ENCODE measurements around the gene SYDE1.
"Not testable (repeated sequence)": the region's sequence is repeated elsewhere in the genome, so short reads cannot be mapped to it uniquely, and the experiment has no call there.

SYDE1 gene, protein sequence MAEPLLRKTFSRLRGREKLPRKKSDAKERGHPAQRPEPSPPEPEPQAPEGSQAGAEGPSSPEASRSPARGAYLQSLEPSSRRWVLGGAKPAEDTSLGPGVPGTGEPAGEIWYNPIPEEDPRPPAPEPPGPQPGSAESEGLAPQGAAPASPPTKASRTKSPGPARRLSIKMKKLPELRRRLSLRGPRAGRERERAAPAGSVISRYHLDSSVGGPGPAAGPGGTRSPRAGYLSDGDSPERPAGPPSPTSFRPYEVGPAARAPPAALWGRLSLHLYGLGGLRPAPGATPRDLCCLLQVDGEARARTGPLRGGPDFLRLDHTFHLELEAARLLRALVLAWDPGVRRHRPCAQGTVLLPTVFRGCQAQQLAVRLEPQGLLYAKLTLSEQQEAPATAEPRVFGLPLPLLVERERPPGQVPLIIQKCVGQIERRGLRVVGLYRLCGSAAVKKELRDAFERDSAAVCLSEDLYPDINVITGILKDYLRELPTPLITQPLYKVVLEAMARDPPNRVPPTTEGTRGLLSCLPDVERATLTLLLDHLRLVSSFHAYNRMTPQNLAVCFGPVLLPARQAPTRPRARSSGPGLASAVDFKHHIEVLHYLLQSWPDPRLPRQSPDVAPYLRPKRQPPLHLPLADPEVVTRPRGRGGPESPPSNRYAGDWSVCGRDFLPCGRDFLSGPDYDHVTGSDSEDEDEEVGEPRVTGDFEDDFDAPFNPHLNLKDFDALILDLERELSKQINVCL

DNA sequence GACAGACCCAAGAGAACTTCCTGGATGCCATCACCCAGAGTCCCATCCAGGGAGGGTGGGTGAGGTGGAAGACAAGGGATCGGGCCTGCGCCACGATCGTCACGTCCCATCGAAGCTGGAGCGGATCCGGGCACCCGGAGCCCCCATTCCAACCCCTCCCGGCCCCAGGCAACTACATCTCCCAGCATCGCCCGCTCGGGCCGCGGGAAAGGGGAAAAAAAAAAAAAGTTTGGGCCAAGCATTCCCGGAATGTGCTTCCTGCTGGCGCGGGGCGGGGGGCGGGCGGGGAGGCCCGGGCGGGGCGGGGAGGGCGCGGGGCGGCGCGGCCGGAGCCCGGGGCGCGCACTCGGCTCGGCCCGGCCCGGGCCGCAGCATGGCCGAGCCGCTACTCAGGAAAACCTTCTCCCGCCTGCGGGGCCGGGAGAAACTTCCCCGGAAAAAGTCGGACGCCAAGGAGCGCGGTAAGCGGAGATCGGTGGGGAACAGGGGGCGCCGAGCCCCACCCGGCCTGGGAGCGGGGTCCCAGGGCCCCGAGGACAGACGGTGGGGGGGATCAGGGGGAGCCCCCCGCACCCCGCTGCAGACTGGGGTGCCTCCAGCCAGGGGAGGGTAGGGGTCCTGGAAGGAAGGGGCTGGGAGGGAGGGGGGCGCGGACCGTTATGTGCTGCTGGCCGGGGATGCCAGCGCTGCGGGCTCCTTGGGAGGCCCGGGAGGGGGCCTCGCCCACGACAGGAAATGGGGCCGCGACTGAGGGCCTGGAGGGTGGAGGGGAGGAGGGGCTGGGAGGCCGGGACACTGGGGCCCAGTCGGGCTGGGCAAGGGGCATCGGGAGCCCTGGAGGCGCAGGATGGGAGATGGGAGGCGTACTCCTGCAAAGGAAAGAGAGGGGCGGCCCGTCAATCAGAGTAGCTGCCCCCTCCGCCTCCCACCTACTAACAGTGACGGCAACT is at the start of gene SYDE1:
TSS of gene SYDE1 (plus strand) at position 341 of the 950 bp plus-strand sequence. CDS start at position 374, 33 bp downstream.
- peak within 1 kb of the TSS; percentile 81 for H3K4me3 ChIP-seq (ENCODE audit: low read depth, low read length)
- TF ChIP-seq, protein P1, sequence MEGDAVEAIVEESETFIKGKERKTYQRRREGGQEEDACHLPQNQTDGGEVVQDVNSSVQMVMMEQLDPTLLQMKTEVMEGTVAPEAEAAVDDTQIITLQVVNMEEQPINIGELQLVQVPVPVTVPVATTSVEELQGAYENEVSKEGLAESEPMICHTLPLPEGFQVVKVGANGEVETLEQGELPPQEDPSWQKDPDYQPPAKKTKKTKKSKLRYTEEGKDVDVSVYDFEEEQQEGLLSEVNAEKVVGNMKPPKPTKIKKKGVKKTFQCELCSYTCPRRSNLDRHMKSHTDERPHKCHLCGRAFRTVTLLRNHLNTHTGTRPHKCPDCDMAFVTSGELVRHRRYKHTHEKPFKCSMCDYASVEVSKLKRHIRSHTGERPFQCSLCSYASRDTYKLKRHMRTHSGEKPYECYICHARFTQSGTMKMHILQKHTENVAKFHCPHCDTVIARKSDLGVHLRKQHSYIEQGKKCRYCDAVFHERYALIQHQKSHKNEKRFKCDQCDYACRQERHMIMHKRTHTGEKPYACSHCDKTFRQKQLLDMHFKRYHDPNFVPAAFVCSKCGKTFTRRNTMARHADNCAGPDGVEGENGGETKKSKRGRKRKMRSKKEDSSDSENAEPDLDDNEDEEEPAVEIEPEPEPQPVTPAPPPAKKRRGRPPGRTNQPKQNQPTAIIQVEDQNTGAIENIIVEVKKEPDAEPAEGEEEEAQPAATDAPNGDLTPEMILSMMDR (IDR thresholded peaks at IDR 0.05; ENCODE audit: insufficient read depth, low read length, missing control alignments): no peak
- POLR2A ChIA-PET: interaction anchor here (0.6 to 1.8 kb wide), 5 partner anchors 8 to 273 kb away, joined by 3 to 5 read pairs (median 3); a partner anchor contains a TSS
- no peak for DNase-seq (ENCODE audit: low read depth, low spot score)
- CTCF ChIA-PET: interaction anchor here (1.0 to 8.3 kb wide), 7 partner anchors 9 to 551 kb away, joined by 3 to 73 read pairs (median 4); a partner anchor contains a TSS

DNA sequence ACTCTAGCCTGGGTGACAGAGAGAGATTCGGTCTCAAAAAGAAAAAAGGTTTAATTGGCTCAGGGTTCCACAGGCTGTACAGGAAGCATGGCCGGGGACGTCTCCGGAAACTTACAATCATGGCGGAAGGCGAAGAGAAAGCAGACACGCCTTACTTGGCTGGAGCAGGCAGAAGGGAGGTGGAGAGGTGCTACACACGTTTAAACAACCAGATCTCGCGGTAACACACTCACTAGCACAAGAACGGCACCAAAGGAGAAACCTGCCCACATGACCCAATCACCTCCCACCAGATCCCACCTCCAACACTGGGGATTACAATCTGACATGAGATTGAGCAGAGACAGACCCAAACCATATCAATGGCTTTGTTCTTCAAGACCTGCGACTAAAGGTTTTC is 45.2 kb upstream of the SYDE1 start:
- no peak overlapping the region for H3K4me3 ChIP-seq (ENCODE audit: low read depth, low read length)
- ChIA-PET POLR2A (no interaction called here), CTCF (no interaction called here)
- TF ChIP-seq, protein P1 (IDR thresholded peaks at IDR 0.05; ENCODE audit: insufficient read depth, low read length, missing control alignments): no peak
- no peak for DNase-seq (ENCODE audit: low read depth, low spot score)

DNA sequence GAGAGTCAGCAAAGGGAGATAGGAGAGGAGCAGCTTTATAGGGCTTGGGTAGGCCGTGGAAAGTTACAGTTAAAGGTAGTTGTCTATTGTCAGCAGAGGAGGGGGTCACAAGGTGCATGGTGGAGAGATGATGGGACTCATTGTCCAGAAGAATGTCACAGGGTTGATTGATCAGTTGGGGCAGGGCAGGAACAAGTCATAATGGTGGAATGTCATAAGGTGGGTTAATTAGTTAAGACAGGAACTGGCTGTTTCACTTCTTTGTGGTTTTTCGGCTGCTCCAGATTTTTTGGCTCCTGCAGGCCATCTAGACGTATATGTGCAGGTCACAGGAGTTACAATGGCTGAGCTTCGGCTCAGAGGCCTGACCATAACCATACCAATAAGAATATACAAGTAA is 36.8 kb upstream of the SYDE1 start:
- POLR2A ChIA-PET; DNase-seq (ENCODE audit: low read depth, low spot score); H3K4me3 ChIP-seq (ENCODE audit: low read depth, low read length); CTCF ChIA-PET: not testable (repeated sequence)

DNA sequence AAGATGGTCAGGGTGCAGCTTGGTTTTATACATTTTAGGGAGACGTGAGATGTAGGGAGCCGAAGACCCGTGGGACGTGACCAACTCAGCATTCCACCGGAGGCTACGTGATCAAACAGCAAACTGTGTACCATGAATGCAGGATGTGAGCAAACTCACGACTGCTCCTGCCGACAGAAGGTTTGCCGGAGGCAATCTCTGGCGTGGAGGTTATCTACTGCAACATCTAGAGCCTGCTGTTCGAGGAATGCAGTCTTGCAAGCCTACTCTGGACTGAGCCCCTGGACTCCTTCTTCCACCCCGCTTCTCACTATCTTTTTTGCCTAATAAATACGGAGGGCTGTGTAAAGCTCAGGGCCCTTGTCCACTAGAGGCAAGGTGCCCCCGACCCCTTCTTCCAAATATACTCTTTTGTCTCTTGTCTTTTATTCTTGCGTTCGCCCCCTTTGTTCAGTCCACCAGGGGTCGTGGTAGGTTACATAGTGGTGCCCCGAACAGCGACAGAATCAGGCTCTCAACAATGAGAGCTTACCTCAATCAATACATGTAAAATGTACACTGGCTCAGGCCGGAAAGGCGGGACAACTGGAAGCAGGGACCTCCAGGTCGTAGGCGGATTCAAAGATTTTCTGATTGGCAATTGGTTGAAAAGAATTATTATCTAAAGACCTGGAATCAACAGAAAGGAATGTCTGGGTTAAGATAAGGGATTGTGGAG is 34.1 kb upstream of the SYDE1 start:
- ChIA-PET CTCF (no interaction called here), POLR2A (no interaction called here)
- TF ChIP-seq, protein P1 (IDR thresholded peaks at IDR 0.05; ENCODE audit: insufficient read depth, low read length, missing control alignments): no peak
- H3K4me3 ChIP-seq (ENCODE audit: low read depth, low read length): no peak overlapping the region
- DNase-seq (ENCODE audit: low read depth, low spot score): no peak

DNA sequence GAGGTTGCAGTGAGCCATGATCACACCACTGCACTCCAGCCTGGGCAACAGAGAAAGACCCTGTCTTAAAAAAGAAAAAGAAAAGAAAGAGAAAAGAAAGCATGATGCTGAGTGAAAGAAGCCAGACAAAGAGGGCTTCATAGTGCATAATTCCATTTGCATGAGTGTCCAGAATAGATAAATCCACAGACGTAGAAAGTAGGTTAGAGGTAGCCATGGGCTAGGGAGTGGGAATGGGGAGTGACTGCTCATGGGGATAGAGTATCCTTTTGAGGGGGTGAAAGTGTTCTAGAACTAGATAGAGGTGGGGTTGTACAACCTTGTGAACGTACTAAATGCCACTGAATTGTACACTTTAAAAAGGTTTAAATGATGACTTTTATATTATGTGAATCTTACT is 32.8 kb upstream of the SYDE1 start:
- TF ChIP-seq, protein P1 (IDR thresholded peaks at IDR 0.05; ENCODE audit: insufficient read depth, low read length, missing control alignments): no peak
- H3K4me3 ChIP-seq (ENCODE audit: low read depth, low read length): no peak overlapping the region
- ChIA-PET POLR2A (no interaction called here), CTCF (interaction anchor here (0.7 kb wide), 1 partner anchor 26 kb away, joined by 4 read pairs; no protein-coding TSS in a partner anchor)
- DNase-seq (ENCODE audit: low read depth, low spot score): no peak

DNA sequence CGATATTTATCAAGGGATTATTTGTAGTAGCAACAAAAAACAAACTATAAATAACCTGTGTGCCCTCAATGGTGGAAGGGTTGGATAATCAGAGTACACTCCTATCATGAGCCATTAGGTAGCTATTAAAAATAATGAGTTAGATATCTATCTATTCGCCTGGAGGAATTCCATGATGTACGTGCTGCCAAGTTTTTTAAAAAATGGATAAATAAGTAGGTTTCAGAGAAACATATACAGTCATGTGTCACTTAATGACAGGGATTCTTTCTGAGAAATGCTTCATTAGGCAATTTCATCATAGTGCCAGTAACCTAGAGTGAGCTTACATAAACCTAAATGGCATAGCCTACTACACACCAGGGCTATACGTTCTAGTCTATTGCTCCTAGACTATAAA is 31.4 kb upstream of the SYDE1 start:
- DNase-seq (ENCODE audit: low read depth, low spot score): no peak
- TF ChIP-seq, protein P1 (IDR thresholded peaks at IDR 0.05; ENCODE audit: insufficient read depth, low read length, missing control alignments): no peak
- POLR2A ChIA-PET: no interaction called here
- H3K4me3 ChIP-seq (ENCODE audit: low read depth, low read length): no peak overlapping the region
- CTCF ChIA-PET: no interaction called here

DNA sequence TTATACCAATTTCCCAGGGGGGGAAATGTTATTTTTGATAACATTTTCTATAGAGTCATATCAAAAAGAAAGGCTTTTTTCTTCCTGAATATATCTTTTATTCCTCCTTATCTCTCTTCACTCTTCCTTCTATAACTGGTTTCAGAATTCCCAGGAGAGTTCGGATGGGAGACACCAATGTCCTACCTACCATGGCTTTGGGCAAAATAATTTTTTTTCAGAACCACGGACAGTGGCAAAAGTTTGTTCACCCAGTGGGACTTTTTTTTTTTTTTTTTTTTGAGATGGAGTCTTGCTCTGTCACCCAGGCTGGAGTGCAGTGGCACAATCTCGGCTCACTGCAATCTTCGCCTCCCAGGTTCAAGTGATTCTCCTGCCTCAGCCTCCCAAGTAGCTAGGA is 27.2 kb upstream of the SYDE1 start:
- DNase-seq (ENCODE audit: low read depth, low spot score); H3K4me3 ChIP-seq (ENCODE audit: low read depth, low read length); CTCF ChIA-PET; POLR2A ChIA-PET: not testable (repeated sequence)

All from AG04449 (cell line).